Astrocyte (in vitro differentiated cells and primary cell): ENCODE results near the gene HS6ST1. TPM values are rescaled to one million over a fixed set of nuclear protein-coding genes. Genes with fewer than 3 reads are reported as not detected.
A peak's percentile ranks its signal among the peaks of the same experiment; 100 is the strongest.

Source experiments
- DNase-seq: peaks from one replicate; pipeline ENCODE4 v3.0.0-alpha.2; 2010; ENCODE audit warnings: low read depth
- FAIRE-seq: peaks from 2 replicates; lab custom pipeline; 2011; peaks lifted over from hg19 to GRCh38; lab: Jason Lieb, UNC
- H2AFZ ChIP-seq: 2 replicates; pipeline ENCODE4 v1.6.0; 2012; ENCODE audit warnings: low read depth, low read length, inconsistent platforms
- H3K27ac ChIP-seq: 2 replicates; pipeline ENCODE4 v1.5.1; 2011; ENCODE audit warnings: low read depth, low read length, inconsistent platforms
- H3K27me3 ChIP-seq: 2 replicates; pipeline ENCODE4 v1.6.0; 2011; ENCODE audit warnings: low read length, inconsistent platforms; ENCODE audit not compliant: insufficient read depth
- H3K36me3 ChIP-seq: 2 replicates; pipeline ENCODE4 v1.5.1; 2011; ENCODE audit warnings: low read length, inconsistent platforms; ENCODE audit not compliant: insufficient read depth
- H3K4me1 ChIP-seq: 2 replicates; pipeline ENCODE4 v1.5.1; 2011; ENCODE audit warnings: low read length, inconsistent platforms; ENCODE audit not compliant: insufficient read depth
- H3K4me2 ChIP-seq: 2 replicates; pipeline ENCODE4 v1.6.0; 2012; ENCODE audit warnings: low read length, inconsistent platforms
- H3K4me3 ChIP-seq: 2 replicates; pipeline ENCODE4 v1.5.1; 2011; ENCODE audit warnings: low read depth, mild to moderate bottlenecking, low read length, inconsistent platforms; ENCODE audit not compliant: insufficient read depth
- H3K79me2 ChIP-seq: 2 replicates; pipeline ENCODE4 v1.6.0; 2012; ENCODE audit warnings: mild to moderate bottlenecking, low read length, inconsistent platforms; ENCODE audit not compliant: insufficient read depth
- H3K9ac ChIP-seq: 2 replicates; pipeline ENCODE4 v1.6.0; 2012; ENCODE audit warnings: mild to moderate bottlenecking, low read length, inconsistent platforms
- H3K9me3 ChIP-seq: 2 replicates; pipeline ENCODE4 v1.5.1; 2012; ENCODE audit warnings: low read depth, mild to moderate bottlenecking, low read length, inconsistent platforms; ENCODE audit not compliant: insufficient read depth
- H4K20me1 ChIP-seq: 2 replicates; pipeline ENCODE4 v1.6.0; 2012; ENCODE audit warnings: low read length, inconsistent platforms; ENCODE audit not compliant: insufficient read depth
- H3K27ac Mint-ChIP-seq: one replicate; pipeline ENCODE4 v1.8.0; 2021; ENCODE audit warnings: mild to moderate bottlenecking, mixed read lengths; ENCODE audit not compliant: unreplicated experiment
- H3K27me3 Mint-ChIP-seq: one replicate; pipeline ENCODE4 v1.8.0; 2021; ENCODE audit warnings: low read depth, mixed read lengths; ENCODE audit not compliant: unreplicated experiment
- H3K36me3 Mint-ChIP-seq: one replicate; pipeline ENCODE4 v1.8.0; 2021; ENCODE audit warnings: low read depth, mixed read lengths; ENCODE audit not compliant: unreplicated experiment
- H3K4me1 Mint-ChIP-seq: one replicate; pipeline ENCODE4 v1.8.0; 2021; ENCODE audit warnings: low read depth, mixed read lengths; ENCODE audit not compliant: unreplicated experiment
- H3K4me3 Mint-ChIP-seq: one replicate; pipeline ENCODE4 v1.8.0; 2021; ENCODE audit warnings: mild to moderate bottlenecking, moderate library complexity, mixed read lengths; ENCODE audit not compliant: unreplicated experiment
- H3K9me3 Mint-ChIP-seq: one replicate; pipeline ENCODE4 v1.8.0; 2021; ENCODE audit warnings: mild to moderate bottlenecking, mixed read lengths; ENCODE audit not compliant: unreplicated experiment
- CTCF ChIP-seq: IDR thresholded peaks from 2 replicates; pipeline ENCODE4 v1.5.1; 2011; ENCODE audit warnings: low read depth, mild to moderate bottlenecking, inconsistent platforms, low read length, moderate library complexity; ENCODE audit not compliant: insufficient read depth
- EZH2 ChIP-seq: IDR thresholded peaks from 2 replicates; pipeline ENCODE4 v1.6.1; 2012; ENCODE audit warnings: mild to moderate bottlenecking, low read length, inconsistent platforms; ENCODE audit not compliant: insufficient read depth
- total RNA-seq: library from RNA; stranded (reverse); gene quantifications from 2 replicates; pipeline ENCODE4 v1.2.1, GENCODE V29; 2021

HS6ST1 gene
- total RNA-seq, 1 donor from 2014 or later: 20.5 TPM

- Histone ChIP-seq H3K9ac (no peak overlapping the region), H3K27ac (no peak overlapping the region), H3K4me2 (no peak overlapping the region), H3K36me3 (no peaks in the 10 kb centered on the region), H2AFZ (no peak overlapping the region), H3K4me3 (no peak overlapping the region), H4K20me1 (no peaks in the 10 kb centered on the region), H3K4me1 (peaks cover 9% of the 10 kb centered on the region), H3K9me3 (no peaks in the 10 kb centered on the region), H3K27me3 (no peaks in the 10 kb centered on the region), H3K79me2 (no peaks in the 10 kb centered on the region)
- Mint-ChIP-seq H3K9me3 (no peaks in the 10 kb centered on the region), H3K36me3 (no peaks in the 10 kb centered on the region), H3K4me1 (no peaks in the 10 kb centered on the region), H3K4me3 (no peak overlapping the region), H3K27ac (no peak overlapping the region), H3K27me3 (peaks cover 13% of the 10 kb centered on the region)
- DNase-seq (no peak), FAIRE-seq (no peak)
- TF ChIP-seq CTCF (no peak), EZH2 (no peak)
These were observed 89.8 kb downstream of the HS6ST1 start for GRCh38 chr2:128228894-128229293.

DNA sequence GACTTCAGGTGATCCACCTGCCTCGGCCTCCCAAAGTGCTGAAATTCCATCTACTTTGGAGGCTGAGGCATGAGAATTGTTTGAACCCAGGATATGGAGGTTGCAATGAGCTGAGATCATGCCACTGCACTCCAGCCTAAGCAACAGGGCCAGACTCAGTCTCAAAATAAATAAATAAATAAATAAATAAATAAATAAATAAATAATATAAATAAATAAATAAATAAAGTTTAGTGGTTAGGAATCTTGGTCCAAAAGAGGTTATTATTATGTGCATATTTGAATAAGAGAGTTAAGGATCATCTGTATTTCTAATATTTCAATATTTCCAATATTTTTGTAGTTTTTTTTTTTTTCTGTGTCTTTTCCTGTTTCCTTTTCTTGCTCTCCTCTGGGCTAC lies 90.8 kb downstream of the HS6ST1 start:
- Mint-ChIP-seq H3K4me1 (no peaks in the 10 kb centered on the region), H3K9me3 (no peaks in the 10 kb centered on the region), H3K27ac (no peak overlapping the region), H3K27me3 (peaks cover 11% of the 10 kb centered on the region), H3K4me3 (no peak overlapping the region), H3K36me3 (no peaks in the 10 kb centered on the region)
- no peak overlapping the region for H3K4me3 ChIP-seq
- no peak overlapping the region for H2AFZ ChIP-seq
- DNase-seq (no peak), FAIRE-seq (no peak)
- H3K4me1 ChIP-seq: peaks cover 4% of the 10 kb centered on the region
- no peaks in the 10 kb centered on the region for H3K9me3 ChIP-seq
- H3K79me2 ChIP-seq: no peaks in the 10 kb centered on the region
- H3K4me2 ChIP-seq: no peak overlapping the region
- H3K9ac ChIP-seq: no peak overlapping the region
- H4K20me1 ChIP-seq: no peaks in the 10 kb centered on the region
- no peaks in the 10 kb centered on the region for H3K27me3 ChIP-seq
- H3K27ac ChIP-seq: no peak overlapping the region
- H3K36me3 ChIP-seq: no peaks in the 10 kb centered on the region
- TF ChIP-seq EZH2: no peak
- no peak for TF ChIP-seq CTCF

DNA sequence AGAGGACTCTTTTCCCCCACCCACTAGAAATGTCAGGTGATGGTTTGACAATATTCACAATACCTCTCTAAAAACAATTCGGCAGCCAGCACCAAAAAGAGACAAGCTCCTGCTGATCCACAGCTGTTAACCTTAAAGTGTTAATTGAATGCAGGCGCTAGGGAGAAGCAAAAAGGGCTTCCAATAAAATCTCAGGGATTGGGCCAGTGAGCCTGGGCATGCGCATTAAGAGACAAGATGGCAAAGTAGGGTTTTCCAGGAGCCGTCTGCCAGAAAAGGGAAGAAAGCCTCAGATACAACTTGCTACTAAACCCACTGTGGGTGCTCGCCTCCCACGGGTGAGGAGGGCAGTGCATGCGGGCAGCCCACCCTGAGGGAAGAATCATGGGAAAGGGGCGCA lies 98.8 kb downstream of the HS6ST1 start:
- no peaks in the 10 kb centered on the region for H4K20me1 ChIP-seq
- H3K36me3 Mint-ChIP-seq: no peaks in the 10 kb centered on the region
- TF ChIP-seq EZH2 (no peak), CTCF (no peak)
- H3K27me3 ChIP-seq: no peaks in the 10 kb centered on the region
- H3K9me3 Mint-ChIP-seq: peaks cover 2% of the 10 kb centered on the region
- H3K4me3 Mint-ChIP-seq: no peak overlapping the region
- FAIRE-seq (no peak), DNase-seq (no peak)
- H3K4me1 Mint-ChIP-seq: no peaks in the 10 kb centered on the region
- no peak overlapping the region for H3K9ac ChIP-seq
- H3K27me3 Mint-ChIP-seq: peaks cover 5% of the 10 kb centered on the region
- H2AFZ ChIP-seq: no peak overlapping the region
- no peaks in the 10 kb centered on the region for H3K9me3 ChIP-seq
- no peaks in the 10 kb centered on the region for H3K36me3 ChIP-seq
- no peak overlapping the region for H3K27ac ChIP-seq
- peak overlapping the region; percentile 41 for H3K27ac Mint-ChIP-seq
- H3K79me2 ChIP-seq: no peaks in the 10 kb centered on the region
- no peaks in the 10 kb centered on the region for H3K4me1 ChIP-seq
- no peak overlapping the region for H3K4me2 ChIP-seq
- no peak overlapping the region for H3K4me3 ChIP-seq
